Esophagus muscularis mucosa (tissue), 4 donors: ENCODE data around the gene ASB15. TPM values are rescaled to one million over a fixed set of nuclear protein-coding genes. Genes with fewer than 3 reads are reported as not detected.

Source experiments
- DNase-seq: peaks from one replicate; pipeline ENCODE4 v3.0.0-alpha.2; 2017; ENCODE audit errors: extremely low spot score
- H3K27ac ChIP-seq, 4 donors: fragments of 200-600 bp; sonication (generic); replicated peaks in 1 of 4; 1 replicate in 3 of 4; 2 replicates in 1 of 4; pipeline ENCODE4 v1.5.1; 2016 to 2019; ENCODE audit warnings: mild to moderate bottlenecking in 1 of 4
- H3K27me3 ChIP-seq, 4 donors: fragments of 200-600 bp; sonication (generic); one replicate each; pipeline versions ENCODE4 v1.5.1 to v1.6.0; 2016 to 2019
- H3K36me3 ChIP-seq, 4 donors: fragments of 200-600 bp; sonication (generic); one replicate each; pipeline ENCODE4 v1.5.1; 2016 to 2019
- H3K4me1 ChIP-seq, 4 donors: fragments of 200-600 bp; sonication (generic); one replicate each; pipeline ENCODE4 v1.5.1; 2016 to 2019
- H3K4me3 ChIP-seq, 4 donors: fragments of 200-600 bp; sonication (generic); 1 replicate in 2 of 4; 2 replicates in 2 of 4; pipeline ENCODE4 v1.5.1; 2016 to 2019; ENCODE audit warnings: mild to moderate bottlenecking in 4 of 4, moderate library complexity in 1 of 4
- H3K9me3 ChIP-seq, 4 donors: fragments of 200-600 bp; sonication (generic); 1 replicate in 3 of 4; 2 replicates in 1 of 4; pipeline ENCODE4 v1.5.1; 2016 to 2019
- EP300 ChIP-seq: sonication (generic); formaldehyde crosslinking; IDR thresholded peaks from one replicate; pipeline ENCODE4 v1.6.1; 2017; ENCODE audit warnings: antibody characterized with exemption
- POLR2A ChIP-seq: fragments of 450-650 bp; IDR thresholded peaks from one replicate; pipeline ENCODE4 v1.6.1; 2017; ENCODE audit warnings: antibody characterized with exemption, moderate library complexity, mild to moderate bottlenecking, low read depth
- POLR2AphosphoS5 ChIP-seq, 2 donors: sonication (generic); formaldehyde crosslinking; IDR thresholded peaks; one replicate each; pipeline ENCODE4 v1.6.1; 2017; ENCODE audit warnings: antibody characterized with exemption in 2 of 2
- WGBS: methylation state at CpG from one replicate; pipeline ENCODE4 v1.1.5; 2018; 5-methylcytosine and 5-hydroxymethylcytosine counted together
- intact Hi-C: fragments of 100-400 bp; cut with DNase I; formaldehyde crosslinking; loops from one replicate; pipeline ENCODE4 v1.15.1; 2023
- total RNA-seq, 4 donors: library from RNA; depleted of rRNA; stranded (reverse); fragments of >200 nt; gene quantifications; one replicate each; pipeline versions ENCODE4 v1.1.0 to v1.2.1, GENCODE V29; 2016
- TF ChIP-seq, protein P1 (sequence below), 3 experiments: fragments of 200-600 bp in 2 of 3; fragments of 450-650 bp in 1 of 3; sonication (generic) in 2 of 3; IDR thresholded peaks; one replicate each; pipeline ENCODE4 v1.5.1; 2017 to 2019; ENCODE audit warnings: antibody characterized with exemption in 3 of 3, mild to moderate bottlenecking in 2 of 3, moderate library complexity in 1 of 3

ASB15 gene
- total RNA-seq, 4 donors from 2014 or later: not detected

DNA sequence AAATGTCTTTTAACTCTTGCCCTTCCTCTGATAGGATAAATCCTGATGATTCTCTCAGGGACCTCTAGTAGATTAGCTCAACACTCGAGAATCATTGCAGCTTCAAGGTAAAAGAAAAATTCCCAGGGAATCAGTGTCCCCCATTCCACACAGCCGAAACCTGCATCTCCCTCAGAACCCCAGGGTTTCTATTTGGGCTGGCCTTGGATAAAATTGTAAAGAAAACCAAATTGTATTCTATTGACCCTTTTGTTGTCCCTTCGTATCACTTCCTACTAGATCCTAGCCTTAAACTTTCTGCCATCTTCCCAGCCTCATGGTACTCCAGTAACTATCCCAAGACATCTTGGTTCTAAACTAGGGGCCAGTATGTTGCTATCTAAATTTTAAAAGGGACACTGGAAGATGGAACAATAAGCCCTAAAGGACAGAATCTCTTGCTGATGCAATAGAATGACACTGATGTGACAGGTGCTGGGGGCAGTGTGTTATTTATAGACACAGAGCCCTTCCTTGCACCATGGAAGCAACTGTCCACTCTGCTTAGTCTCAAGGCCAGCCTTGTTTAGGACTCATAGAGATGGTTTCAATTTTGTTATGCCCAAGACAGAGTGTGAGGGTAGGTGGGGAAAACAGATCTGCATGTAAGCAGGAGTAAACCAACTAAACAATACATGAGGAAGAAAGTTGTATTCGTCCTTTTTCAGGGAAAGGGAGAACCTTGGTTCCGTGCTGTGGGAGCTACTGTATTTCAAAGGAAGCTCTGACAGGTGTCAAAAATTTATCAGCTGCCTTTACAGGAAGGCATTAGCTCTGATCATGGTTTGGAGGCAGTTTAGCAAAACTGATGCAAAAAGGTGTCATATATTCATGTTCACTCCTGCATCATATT lies 7.6 kb downstream of the ASB15 start:
- intact Hi-C loops: no loop called here
- WGBS: 85% methylated on average over 5 of the region's 5 CpGs
- TF ChIP-seq EP300 (no peak), POLR2A (no peak), POLR2AphosphoS5 (IDR thresholded peaks at IDR 0.05) (no peak)
- TF ChIP-seq, protein P1, sequence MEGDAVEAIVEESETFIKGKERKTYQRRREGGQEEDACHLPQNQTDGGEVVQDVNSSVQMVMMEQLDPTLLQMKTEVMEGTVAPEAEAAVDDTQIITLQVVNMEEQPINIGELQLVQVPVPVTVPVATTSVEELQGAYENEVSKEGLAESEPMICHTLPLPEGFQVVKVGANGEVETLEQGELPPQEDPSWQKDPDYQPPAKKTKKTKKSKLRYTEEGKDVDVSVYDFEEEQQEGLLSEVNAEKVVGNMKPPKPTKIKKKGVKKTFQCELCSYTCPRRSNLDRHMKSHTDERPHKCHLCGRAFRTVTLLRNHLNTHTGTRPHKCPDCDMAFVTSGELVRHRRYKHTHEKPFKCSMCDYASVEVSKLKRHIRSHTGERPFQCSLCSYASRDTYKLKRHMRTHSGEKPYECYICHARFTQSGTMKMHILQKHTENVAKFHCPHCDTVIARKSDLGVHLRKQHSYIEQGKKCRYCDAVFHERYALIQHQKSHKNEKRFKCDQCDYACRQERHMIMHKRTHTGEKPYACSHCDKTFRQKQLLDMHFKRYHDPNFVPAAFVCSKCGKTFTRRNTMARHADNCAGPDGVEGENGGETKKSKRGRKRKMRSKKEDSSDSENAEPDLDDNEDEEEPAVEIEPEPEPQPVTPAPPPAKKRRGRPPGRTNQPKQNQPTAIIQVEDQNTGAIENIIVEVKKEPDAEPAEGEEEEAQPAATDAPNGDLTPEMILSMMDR (IDR thresholded peaks at IDR 0.05): no peak
- Histone ChIP-seq H3K27me3 (no peaks in the 10 kb centered on the region), H3K4me3 (no peak overlapping the region), H3K4me1 (no peaks in the 10 kb centered on the region), H3K9me3 (no peaks in the 10 kb centered on the region), H3K27ac (no peak overlapping the region), H3K36me3 (no peaks in the 10 kb centered on the region)
- DNase-seq: no peak

DNA sequence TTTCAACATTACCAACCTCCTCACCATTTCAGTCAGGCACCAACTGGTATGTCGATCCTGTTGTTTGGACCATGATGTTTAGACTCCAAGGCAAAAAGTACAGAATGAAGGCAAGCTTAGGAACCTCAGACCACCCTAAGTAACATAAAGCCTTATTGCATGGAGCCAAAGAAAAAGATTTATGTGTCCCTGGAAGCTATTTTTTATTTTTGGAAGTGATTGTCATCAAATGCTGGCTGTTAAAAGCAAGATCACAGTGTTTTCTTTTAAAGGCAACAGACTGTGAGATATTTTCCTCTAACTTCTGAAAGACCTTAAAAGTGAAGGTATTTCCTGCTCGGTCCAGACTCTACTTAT lies 8.2 kb downstream of the ASB15 start:
- Histone ChIP-seq H3K27me3 (no peaks in the 10 kb centered on the region), H3K9me3 (no peaks in the 10 kb centered on the region), H3K27ac (no peak overlapping the region), H3K36me3 (no peaks in the 10 kb centered on the region), H3K4me3 (no peak overlapping the region), H3K4me1 (no peaks in the 10 kb centered on the region)
- intact Hi-C loops: no loop called here
- TF ChIP-seq POLR2AphosphoS5 (IDR thresholded peaks at IDR 0.05): no peak
- no peak for TF ChIP-seq EP300
- TF ChIP-seq, protein P1 (IDR thresholded peaks at IDR 0.05): no peak
- TF ChIP-seq POLR2A: no peak
- 87% methylated on average over 2 of the region's 2 CpGs for WGBS
- no peak for DNase-seq

DNA sequence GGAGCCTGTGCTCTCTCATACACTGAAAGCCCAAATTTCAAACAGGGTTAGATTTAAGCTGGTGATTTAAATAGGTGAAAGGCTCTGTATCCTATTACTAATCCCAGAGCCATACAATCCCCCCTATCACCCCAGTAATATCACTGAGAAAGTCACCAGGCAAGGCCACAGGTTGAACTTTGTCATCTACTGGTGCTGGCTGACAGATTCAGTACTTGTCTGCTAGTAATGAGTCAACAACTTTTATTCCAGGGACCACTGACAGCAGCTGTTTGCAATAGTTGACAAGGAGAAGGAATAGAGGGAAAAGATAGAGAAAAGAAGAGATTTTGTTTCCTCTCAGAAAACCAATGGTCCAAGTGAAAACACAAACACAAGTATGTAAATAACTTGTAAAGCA lies 10.4 kb downstream of the ASB15 start:
- DNase-seq: no peak
- Histone ChIP-seq H3K4me3 (no peak overlapping the region), H3K27me3 (no peaks in the 10 kb centered on the region), H3K27ac (no peak overlapping the region), H3K36me3 (no peaks in the 10 kb centered on the region), H3K9me3 (no peaks in the 10 kb centered on the region), H3K4me1 (no peaks in the 10 kb centered on the region)
- TF ChIP-seq, protein P1 (IDR thresholded peaks at IDR 0.05): no peak
- no peak for TF ChIP-seq POLR2A
- no peak for TF ChIP-seq POLR2AphosphoS5 (IDR thresholded peaks at IDR 0.05)
- TF ChIP-seq EP300: no peak
- intact Hi-C loops: no loop called here

DNA sequence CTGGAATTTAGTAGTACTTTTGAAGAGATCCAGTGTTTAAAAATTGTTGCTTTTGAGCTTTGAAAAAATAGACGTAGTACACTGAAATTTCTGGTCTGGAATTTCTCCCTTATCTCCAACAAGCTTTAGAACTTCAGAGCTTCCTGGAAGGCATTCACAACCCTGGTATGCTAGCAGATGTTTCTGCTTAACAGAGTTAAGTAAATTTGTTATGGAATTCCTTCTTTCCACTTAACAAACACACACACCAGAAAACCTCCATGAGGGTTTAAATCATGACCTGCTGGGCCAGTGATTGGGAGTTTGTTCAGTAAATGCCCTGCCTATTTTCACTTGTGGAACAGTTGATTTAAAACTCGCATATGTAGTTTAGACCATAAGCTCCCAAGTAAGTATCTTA lies 13.7 kb downstream of the ASB15 start:
- no peak for DNase-seq
- Histone ChIP-seq H3K36me3 (no peaks in the 10 kb centered on the region), H3K4me3 (no peak overlapping the region), H3K4me1 (no peaks in the 10 kb centered on the region), H3K27me3 (no peaks in the 10 kb centered on the region), H3K9me3 (no peaks in the 10 kb centered on the region), H3K27ac (no peak overlapping the region)
- WGBS: 64% methylated on average over 2 of the region's 2 CpGs
- intact Hi-C loops: no loop called here
- TF ChIP-seq EP300: no peak
- no peak for TF ChIP-seq POLR2A
- TF ChIP-seq, protein P1 (IDR thresholded peaks at IDR 0.05): no peak
- TF ChIP-seq POLR2AphosphoS5 (IDR thresholded peaks at IDR 0.05): no peak

DNA sequence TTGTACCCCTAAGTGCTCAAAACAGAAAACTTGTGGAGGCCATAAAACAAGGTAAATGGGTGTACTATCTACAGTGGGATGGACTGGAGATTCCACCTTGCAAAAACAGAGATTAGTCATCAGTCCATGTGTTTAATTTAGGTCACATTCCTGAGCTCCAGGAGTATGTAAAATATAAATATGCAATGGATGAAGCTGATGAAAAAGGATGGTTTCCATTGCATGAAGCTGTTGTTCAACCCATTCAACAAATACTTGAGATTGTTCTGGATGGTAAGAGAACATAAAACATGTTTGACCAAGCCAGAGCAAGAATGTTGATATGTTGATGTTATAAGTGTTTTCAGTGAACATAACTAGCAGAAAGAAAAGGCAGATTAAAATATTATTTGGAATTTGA lies 14.6 kb downstream of the ASB15 start:
- Histone ChIP-seq H3K4me1 (no peaks in the 10 kb centered on the region), H3K36me3 (no peaks in the 10 kb centered on the region), H3K27me3 (no peaks in the 10 kb centered on the region), H3K4me3 (no peak overlapping the region), H3K27ac (no peak overlapping the region), H3K9me3 (no peaks in the 10 kb centered on the region)
- DNase-seq: no peak
- intact Hi-C loops: no loop called here
- no peak for TF ChIP-seq POLR2AphosphoS5 (IDR thresholded peaks at IDR 0.05)
- no peak for TF ChIP-seq EP300
- no peak for TF ChIP-seq POLR2A
- TF ChIP-seq, protein P1 (IDR thresholded peaks at IDR 0.05): no peak
